ENCODE results near the gene OR10H4.

DNA sequence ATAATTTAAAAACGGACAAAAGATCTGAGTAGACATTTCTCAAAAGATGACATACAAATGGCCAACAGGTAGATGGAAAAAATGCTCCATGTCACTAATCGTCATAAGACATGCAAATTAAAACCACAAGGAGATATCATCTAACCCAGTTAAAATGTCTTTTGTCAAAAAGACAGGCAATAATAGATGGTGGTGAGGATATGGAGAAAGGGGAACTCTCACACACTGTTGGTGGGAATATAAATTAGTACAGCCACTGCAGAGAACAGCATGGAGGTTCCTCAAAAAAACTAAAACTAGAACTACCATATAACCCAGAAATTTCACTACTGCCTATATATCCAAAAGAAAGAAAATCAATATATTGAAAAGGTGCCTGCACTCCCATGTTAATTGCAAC lies 37.9 kb downstream of the OR10H4 start:
- TF ChIP-seq POLR2A (IDR thresholded peaks at IDR 0.05; ENCODE audit: low read length) (no peak), GATA1 (IDR thresholded peaks at IDR 0.05; ENCODE audit: low read depth, low read length) (no peak)

All from erythroblast (primary cell).